ENCODE data around the gene RGS12.

DNA sequence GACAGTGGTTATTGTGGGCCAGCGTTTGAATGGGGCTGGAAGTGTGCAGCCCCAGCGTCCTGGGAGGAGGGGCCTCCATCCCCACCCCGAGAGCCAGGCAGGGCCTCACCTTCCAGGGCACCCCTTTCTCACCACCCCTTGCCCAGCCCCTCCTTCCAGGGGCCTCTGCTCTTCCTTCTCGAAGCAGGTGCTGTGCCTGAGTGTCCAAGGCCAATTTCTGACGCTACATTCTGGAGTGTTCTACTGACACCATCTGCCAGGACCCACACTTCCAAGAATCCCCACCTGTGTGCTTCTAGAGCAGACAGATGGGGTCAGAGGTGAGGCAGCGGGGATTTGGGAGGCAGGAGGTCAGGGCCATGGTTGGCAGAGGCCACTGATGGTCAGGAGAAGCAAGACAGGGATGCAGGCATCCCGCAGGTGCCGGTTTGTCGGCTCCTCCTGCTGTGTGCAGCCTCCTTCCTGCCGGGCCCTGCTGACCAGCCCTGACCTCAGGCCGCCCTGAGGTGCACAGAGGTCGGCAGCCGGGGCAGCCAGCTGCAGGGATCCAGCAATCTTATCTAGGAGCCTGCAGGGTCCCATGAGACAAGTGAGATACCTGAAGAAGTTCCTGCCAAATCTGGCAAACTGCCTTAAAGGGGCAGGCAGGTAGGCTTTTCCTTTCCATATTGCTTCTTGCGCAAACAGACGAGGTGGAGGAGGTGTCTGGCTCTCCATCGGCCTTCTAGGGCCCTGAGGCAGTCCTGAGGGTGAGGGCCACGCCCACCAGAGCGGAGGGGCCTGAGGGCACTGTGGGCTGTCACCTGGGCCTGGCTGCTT, 25.0 kb upstream of the RGS12 start:
- no peak for TF ChIP-seq CTCF (optimal IDR thresholded peaks at IDR 0.05 in 1 of 3, IDR thresholded peaks at IDR 0.05 in 1 of 3, conservative IDR thresholded peaks at IDR 0.05 in 1 of 3; ENCODE audit: extremely low read depth in 1 of 3, insufficient read depth in 2 of 3, low read length in 3 of 3)
- no peak for TF ChIP-seq EZH2 (IDR thresholded peaks at IDR 0.05; ENCODE audit: low read length)

All from keratinocyte (primary cell).